HG03432 (cell line): ENCODE data around the gene PNKP.

ENCODE experiments used
- ATAC-seq: cut with Tn5 transposase; IDR thresholded peaks from one replicate; pipeline ENCODE4 v1.9.1; 2021; ENCODE audit warnings: mild to moderate bottlenecking, moderate library complexity; ENCODE audit not compliant: unreplicated experiment

PNKP gene

DNA sequence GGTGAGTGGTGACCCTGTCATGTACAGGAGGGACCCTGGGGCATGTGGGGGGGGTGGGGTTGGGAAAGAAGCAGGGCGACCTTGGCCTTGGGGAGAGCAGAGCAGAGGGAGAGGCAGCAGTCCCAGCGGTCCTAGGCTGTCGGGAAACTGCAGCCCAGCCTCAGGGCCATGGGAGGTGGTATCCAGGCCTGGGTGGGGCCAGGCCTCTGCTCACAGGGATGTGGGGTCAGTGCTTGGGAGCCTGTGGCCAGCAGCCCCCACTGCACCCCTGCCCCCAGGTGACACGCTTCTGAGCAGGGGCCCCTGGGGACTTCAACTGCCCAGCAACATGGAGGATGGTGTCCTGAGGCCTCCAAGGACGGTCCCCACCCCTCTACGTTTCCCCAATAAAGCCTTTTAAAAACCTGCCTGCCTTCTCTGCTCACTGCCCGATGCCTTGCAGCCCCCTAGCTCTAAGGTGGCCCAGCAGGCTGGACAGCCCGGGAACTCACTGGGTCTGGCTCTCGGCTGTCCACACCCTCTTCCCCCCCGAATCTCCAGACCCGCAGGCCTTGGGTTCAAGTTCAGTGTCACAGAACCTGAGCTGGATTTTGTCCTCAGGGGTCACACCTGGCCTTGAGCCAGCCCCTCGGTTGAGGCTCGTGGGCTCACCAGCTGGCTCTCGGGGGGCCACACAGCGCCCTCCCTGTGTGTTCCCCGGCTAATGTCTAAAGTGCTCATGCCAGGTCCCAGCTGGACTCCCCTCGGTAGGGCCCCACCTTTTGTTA is 6.9 kb downstream of the PNKP start:
- no peak for ATAC-seq

DNA sequence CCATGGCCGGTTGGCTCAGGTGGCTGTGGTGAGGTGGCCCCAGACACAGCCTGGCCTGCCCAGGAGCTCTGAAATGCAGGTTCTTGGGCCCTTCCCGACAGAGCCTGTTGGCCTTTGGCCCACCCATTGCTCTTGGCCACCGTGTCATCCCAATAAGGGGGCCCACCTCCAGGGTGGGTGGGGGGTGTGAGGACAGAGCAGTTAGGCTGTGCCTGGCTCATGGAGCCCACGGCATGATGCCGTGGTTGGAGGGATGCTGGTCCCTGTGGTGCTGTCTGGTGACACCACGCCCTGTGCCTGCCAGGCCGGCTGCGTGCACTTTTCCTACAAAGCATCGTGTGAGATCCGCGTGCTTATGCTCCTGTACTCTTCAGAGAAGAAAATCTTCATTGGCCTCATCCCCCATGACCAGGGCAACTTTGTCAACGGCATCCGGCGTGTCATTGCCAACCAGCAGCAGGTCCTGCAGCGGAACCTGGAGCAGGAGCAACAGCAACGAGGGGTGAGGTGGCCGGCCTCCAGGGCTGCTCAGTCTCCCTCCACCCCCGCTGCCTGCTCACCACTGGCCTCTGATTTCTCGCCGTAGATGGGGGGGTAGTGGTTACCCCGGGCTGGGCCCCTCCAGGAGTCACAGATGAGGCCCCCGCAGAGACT is 7.6 kb downstream of the PNKP start:
- no peak for ATAC-seq

DNA sequence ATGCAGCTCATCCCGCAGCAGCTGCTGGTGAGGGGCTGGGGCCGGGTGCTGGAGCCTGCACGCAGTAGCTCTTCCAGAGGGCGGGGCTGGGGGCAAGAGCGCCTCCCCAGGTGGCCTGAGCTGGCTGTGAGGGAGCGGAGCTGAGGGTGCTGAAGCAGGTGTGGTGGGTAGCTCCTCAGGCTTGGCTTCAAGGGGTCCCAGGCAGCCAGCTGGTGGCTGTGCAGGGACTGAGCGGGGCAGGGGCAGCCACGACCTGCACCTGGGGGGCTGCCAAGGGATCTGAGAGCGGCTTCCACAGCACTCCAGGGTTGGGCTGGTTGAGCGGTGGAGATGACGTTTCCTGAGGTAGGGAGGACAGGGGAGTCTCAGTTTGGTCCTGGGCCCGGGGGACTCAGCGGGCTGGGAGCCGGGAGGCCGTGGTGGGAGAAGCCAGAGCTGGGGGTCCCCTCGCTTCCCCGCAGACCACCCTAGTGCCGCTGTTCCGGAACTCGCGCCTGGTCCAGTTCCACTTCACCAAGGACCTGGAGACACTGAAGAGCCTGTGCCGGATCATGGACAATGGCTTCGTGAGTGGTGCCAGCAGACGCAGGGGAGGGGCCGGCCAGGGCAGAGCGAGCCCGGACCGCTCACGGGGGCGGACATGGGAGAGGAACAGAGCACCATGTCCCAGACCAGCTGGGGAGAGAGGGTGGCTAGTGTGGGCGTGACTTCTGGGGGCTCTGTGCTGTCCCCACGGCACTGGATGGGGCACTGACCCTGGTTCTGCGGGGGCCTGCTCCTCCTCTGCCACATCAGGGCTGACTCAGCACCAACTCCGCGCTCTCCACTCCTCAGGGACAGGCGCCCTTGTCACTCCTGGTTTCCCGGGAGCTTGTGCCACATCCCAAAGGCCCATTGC is 9.0 kb downstream of the PNKP start:
- no peak for ATAC-seq

DNA sequence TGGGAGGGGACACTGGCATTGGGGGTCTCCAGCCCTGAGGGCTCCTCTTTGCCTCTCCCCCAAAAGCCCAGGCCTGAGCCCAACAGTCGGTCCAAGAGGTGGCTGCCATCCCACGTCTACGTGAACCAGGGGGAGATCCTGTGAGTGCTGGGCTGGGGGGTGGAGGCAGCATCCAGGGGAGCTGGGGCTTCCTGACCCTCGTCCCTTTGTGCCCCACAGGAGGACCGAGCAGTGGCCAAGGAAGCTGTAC is 9.6 kb downstream of the PNKP start:
- no peak for ATAC-seq

DNA sequence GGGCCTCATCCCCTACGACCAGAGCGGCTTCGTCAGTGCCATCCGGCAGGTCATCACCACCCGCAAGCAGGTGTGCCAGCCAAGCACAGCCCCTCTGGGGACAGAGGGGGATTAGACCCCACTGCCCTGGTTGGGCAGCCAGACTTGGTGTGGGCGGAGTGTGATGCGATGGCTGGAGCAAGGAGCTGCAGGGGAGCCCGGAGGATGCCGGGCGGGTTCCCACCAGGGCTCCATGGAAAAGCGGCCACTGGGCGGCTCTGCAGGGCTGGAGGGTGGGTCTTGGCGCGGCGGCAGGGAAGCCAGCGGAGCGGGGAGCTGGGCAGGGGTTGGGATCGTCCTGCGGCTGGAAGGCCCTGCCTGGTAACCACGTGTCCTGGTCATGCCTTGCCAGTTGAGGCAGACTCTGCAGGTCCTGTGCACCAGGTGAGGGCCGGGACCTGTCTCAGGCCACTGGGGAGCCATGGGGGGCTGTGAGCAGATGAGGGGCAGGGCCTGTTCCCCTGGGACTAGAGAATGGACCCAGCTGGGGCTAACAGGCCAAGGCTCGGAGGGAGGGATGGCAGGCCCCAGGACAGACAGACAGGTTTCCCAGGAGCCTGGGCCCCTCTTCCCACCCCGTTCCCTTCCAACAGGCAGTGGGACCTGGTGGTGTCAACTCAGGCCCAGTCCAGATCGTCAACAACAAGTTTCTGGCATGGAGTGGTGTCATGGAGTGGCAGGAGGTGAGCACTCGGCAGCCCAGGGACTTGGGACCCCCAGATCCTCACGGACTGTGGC is 10.1 kb downstream of the PNKP start:
- ATAC-seq = no peak

DNA sequence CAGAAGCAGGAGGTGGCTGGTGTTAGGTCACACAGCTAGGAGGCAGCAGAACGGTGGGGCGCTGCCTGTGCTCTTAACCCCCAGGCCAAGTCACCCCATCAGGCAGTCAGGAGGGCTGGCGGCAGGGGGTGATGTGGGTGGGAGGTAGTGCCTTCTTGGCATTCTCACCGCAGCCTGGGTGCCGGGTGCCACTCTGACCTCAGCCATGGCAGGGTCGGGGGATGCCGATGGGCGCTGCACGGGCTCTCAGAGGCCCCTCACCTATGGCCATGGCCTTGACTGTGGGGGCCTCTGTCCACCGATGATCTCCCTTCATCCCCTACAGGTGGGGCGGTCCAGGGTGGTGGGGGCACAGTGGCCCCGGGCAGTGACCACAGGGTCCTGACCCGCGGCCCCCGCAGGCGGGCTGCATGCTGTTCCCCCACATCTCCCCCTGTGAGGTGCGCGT is 10.8 kb downstream of the PNKP start:
- no peak for ATAC-seq

DNA sequence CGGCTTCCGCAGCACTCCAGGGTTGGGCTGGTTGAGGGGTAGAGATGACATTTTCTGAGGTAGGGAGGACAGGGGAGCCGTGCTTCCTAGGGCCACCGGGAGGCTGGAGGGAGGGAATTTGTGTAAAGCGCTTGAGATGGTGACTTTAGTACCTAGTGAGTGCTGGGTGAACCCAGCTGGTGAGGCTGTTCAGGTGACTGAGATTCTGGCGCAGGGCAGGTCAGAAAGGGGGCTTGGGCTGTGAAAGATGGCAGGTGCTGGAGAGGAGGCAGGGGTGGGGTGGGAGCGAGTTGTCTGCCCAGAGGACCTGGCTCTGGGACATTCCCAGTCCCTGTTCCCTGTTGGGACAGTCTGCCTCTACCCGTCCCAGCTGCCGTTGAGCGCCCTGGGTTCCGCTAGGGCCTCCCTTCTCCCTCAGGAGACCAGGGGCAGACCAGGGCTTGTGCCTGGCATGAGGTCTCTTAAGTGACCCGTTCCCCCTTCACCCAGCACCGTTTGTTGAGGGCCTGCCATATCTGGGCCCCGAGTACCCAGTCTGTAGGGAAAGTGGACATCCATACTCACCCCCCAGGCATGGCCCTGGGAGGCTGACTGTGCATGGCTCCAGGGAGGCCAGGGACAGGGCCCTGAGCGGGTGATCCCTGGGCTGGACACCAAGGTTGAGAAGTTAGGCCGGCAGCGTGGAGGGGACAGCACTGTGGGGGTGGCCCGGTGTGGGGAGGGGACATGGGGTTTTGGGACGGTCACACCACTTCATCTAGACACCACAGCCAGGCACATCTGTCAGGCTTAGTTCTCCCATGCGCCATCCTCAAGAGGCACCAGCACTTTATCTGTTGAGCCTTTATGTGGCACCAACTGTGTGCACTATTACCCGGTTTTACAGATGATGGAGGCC is 11.5 kb downstream of the PNKP start:
- no peak for ATAC-seq

DNA sequence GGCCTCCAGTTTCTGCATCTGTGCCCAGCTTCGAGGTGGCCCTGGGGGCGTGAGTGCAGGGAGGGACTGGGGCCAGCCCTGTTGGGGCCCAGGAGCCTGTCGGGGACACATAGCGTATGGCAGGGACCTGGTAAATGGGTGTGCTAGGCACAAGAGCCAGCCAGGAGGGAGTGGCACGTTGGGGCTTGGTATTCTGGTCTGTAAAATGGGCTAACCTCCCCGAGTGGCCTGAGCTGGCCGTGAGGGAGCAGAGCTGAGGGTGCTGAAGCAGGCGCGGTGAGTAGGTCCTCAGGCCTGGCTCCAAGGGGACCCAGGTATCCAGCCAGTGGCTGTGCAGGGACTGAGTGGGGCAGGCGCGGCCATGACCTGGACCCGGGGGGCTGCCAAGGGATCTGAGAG is 12.1 kb downstream of the PNKP start:
- no peak for ATAC-seq

DNA sequence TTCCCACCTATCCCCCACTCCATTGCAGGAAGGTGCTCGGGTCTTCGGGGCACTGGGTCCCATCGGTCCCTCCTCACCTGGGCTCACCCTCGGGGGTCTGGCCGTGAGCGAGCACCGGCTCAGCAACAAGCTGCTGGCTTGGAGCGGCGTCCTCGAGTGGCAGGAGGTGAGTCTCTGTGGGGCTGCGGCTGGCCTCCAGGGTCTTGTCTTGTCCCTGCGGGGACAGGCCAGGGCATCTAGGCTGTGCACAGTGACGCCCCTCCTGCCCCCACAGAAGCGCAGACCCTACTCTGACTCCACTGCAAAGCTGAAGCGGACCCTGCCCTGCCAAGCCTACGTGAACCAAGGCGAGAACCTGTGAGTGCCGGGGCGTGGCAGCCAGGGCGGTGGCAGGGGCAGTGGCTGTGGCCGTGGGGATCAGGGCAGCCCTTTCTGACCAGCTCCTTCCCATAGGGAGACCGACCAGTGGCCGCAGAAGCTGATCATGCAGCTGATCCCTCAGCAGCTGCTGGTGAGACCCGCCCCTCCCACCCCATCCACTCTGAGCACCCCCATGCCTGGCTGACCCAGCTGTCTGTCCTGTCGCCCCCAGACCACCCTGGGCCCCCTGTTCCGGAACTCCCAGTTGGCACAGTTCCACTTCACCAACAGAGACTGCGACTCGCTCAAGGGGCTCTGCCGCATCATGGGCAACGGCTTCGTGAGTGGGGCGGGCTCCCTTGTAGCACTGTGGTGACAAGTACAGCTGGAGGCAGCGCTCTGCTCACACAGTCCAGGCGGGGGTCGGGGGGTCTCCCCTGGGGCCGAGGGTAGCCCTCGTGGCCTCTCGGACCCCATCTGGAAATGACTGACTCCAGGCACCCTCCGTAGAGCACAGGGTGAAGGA is 12.8 kb downstream of the PNKP start:
- no peak for ATAC-seq

DNA sequence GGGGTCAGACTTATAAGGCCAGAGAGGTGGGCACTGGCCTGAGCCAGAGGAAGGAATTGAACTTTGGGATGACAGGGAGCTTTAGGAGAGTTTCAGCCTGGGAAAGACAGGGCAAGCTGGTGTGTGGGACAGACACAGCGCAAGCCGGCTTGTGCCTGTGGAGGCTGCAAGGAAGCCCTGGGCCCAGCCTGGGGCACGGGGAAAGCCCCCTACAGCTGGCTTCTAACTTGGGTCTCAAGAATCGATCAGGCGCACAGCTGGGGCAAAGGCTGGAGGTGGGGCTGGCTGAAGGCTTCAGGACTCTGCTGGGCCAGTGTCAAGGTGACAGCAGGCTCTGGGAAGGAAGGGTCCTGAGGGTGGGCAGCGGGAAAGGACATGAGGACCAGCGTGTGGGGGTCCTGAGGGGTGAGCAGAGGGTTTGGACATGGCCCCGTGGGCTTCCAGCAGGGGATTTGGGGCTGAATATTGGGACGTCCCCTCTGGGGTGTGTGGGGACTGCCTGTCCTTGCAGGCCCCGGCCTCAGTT is 13.5 kb downstream of the PNKP start:
- ATAC-seq = no peak

DNA sequence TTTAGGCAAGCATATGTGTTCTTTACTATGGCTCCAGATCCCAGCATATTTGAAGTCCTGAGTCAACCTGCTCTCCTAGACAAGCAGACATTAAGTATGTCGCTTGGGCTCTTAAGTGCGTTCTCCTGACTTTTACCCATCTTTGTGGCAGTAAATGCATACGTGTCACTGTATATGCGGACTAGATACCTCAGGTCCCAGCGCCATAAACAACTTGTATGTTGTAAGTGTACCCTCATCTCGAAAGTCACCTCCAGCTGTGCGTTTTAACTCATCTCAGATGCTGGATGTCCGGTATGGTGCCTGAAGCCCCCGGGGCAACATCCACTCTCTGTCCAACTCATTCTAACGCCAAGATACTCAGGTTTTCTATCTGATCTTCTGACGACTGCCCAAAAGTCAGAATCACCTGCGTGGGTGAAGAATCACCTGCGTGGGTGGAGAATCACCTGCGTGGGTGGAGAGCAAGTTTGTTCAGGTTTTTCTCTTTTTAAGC is 14.7 kb downstream of the PNKP start:
- ATAC-seq = no peak

DNA sequence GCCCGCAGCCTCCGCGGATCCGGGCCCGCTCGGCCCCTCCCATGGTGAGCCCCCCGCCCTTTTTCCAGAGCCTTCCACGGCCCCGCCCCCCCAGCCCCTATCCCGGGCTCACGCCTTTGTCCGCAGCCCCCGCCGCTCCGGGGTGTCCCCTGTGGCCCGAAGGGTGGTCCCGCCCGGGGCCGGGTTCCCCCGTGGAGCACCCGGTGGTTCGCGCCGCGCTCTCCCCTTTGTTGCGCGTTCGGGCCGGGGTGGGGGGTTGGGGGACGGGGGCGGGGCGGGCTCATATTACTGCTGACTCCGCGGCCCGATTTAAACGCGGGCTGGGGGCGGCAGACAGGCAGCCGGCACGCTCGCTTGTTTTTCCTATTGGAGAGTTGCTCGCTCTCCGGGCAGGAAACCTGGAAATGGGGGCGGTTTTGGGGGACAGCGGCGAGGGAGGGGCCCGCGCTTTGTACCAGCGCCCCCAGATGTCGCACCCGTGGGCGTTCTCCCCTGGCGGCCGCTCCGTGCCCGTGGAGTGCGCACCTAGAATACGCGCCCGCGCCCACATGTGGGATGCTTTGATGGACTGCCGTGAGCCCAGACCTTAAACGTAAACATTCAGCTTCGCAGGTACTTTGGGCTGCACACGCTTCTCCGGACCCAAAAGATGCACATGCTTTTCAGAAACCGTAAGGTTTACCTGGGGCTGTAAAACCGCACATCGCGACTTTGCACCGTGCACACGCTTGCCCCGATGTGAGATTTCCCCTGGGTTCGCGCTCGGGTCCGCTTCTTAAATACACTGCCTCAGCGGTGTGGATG is 15.7 kb downstream of the PNKP start:
- ATAC-seq = no peak

DNA sequence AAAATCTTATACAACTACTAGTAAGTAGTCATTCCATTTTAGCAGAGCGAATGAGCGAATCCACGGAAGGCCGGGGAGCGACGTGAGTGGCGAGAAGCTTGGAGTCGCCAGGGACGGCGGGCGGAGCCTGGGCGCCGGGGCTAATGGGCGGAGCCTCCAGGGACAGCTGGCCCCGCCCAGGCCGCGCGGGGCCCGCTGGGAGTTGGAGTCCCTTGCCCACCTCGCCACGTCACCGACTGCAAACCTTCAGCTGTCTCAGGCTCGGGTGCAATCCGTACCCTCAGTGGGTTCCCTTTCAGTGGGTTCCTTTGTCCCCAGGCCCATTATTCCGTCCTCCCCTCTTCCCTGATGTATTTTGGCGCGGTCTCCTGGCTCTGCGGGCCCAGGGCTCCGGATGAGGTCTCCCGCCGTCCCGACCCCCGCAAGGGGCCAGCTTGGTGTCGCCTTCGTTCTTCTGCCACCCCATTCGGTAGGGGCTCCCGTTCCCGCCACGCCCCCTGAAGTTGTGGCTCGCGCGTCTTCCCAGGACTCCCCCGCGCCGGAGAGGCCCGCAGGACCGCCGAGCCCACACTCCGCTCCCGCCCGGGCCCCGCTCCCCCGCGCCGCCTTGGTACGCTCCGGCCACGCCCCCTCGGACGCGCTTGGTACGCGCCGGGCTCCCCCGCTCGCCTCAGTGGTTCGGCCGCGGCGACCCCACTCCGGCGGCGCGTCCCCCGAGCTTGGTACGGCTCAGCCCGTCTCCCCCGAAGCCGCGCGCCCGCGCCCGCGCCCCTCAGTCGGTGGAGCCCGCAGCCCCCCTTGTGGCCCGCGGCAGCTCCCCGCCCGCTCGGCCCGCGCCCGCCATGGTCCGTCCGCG is 16.7 kb downstream of the PNKP start, which contains the start of gene PTOV1:
Gene PTOV1, plus strand, starts transcription at position 673 of the 856 bp plus-strand sequence.
- ATAC-seq = peak; percentile 79

DNA sequence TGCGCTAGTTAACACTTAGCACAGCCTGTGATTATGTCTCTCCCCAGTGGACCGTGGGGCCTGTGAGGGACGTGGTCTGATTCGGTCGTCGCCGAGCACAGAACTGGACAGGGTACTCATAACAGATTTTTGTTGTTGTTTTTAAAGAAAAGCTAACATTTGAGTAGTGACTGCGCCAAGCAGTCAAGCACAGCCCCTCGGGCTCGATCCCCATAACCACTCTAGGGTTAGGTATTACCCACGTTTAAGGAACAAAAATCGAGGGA is 17.2 kb downstream of the PNKP start:
- ATAC-seq = no peak

DNA sequence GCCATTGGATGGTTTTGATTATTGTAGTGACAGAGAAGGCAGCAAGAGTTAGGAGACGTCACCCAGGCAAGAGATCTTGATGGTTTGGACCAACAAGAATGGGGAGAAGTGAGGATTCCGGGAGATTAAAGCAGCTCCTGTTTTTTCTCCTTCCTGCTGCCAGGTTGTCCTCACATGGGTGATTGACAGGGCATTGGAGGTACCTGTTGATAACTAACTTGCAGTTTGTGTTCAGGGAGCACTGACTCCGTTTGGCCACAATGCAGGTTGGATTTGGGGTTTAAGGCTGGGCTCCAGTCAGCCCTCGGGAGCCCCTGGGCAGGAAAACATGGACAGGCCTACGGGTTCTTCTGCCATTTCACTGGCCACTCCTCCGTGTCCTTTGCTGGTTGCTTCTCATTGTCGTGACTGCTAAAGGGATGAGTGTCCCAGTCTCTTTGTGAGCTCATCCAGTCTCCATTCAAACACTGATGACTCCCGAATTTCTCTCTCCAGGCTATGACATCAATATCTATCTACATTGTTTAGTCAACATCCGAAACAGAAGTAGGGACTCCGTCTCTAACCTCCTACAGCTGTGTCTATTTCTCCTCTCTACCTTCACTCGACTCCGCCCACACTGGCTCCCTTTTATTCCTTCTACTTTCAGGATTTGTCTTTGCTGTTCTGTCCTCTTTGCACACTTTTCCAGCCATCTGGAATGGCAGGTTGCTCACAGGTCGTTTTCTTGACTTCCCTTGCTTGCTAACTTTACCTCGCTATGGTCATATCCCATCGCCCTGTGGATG is 17.7 kb downstream of the PNKP start:
- no peak for ATAC-seq

DNA sequence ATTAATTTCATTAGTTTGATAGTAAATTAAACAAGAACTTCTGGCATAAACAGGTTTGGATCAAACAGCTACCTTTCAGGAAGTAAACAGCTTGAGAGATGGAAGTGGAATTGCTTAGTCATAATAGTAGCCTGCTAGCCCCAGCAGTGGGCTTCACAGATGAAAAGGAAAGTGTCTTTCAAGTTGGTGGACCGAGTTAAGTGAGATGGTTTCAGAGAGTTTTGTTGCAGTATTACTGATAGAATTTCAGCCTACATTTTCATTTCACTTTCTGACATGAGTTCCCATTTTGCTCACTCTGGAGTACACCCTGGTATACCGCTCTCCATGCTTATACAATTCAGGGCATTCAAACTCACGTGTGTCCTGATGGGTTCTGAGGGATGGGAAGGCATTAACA is 18.4 kb downstream of the PNKP start:
- ATAC-seq = no peak
